NCI-H2196 treated with DMSO at 0.1 percent for 48 hours (cell line): Measurements from ENCODE around the gene ANKHD1.
A peak's percentile ranks its signal among the peaks of the same experiment; 100 is the strongest.

Source experiments
- DNase-seq: peaks from one replicate; lab custom pipeline; 2025; ENCODE audit not compliant: unreplicated experiment; lab: John Stamatoyannopoulos, UW

ANKHD1 gene, protein sequence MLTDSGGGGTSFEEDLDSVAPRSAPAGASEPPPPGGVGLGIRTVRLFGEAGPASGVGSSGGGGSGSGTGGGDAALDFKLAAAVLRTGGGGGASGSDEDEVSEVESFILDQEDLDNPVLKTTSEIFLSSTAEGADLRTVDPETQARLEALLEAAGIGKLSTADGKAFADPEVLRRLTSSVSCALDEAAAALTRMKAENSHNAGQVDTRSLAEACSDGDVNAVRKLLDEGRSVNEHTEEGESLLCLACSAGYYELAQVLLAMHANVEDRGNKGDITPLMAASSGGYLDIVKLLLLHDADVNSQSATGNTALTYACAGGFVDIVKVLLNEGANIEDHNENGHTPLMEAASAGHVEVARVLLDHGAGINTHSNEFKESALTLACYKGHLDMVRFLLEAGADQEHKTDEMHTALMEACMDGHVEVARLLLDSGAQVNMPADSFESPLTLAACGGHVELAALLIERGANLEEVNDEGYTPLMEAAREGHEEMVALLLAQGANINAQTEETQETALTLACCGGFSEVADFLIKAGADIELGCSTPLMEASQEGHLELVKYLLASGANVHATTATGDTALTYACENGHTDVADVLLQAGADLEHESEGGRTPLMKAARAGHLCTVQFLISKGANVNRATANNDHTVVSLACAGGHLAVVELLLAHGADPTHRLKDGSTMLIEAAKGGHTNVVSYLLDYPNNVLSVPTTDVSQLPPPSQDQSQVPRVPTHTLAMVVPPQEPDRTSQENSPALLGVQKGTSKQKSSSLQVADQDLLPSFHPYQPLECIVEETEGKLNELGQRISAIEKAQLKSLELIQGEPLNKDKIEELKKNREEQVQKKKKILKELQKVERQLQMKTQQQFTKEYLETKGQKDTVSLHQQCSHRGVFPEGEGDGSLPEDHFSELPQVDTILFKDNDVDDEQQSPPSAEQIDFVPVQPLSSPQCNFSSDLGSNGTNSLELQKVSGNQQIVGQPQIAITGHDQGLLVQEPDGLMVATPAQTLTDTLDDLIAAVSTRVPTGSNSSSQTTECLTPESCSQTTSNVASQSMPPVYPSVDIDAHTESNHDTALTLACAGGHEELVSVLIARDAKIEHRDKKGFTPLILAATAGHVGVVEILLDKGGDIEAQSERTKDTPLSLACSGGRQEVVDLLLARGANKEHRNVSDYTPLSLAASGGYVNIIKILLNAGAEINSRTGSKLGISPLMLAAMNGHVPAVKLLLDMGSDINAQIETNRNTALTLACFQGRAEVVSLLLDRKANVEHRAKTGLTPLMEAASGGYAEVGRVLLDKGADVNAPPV (N-terminal part only)

DNA sequence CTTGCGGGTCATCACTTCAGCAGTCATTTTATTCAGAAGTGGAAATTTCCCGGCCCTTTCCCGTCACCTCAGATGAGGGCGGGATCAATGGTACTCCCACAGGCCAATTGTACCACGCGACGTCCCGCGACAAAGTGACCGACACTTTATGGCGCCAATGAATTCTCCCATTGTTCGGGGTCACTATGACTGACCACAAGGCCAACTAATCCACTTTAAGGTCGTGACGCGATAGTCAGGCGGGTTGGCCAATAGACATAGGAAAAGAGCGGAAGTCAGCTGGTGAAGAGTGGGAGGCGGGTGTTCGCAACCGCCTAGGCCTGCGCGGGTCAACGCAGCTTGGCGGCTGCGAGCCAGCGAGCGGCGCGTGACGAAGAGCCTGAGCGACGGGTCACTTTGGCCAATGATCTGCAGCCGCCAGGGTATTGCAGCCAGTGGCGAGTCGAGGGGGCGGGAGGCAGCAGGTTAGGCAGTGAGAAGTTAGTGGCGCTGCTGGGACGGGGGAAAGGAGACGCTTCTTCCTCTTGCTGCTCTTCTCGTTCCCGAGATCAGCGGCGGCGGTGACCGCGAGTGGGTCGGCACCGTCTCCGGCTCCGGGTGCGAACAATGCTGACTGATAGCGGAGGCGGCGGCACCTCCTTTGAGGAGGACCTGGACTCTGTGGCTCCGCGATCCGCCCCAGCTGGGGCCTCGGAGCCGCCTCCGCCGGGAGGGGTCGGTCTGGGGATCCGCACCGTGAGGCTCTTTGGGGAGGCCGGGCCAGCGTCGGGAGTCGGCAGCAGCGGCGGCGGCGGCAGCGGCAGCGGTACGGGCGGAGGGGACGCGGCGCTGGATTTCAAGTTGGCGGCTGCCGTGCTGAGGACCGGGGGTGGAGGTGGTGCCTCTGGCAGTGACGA lies at the start of gene ANKHD1:
ANKHD1 (plus strand) TSS at position 472 of the 896 bp plus-strand sequence; CDS start at position 607, 135 bp downstream.
- peak; percentile 99 for DNase-seq

- no peak for DNase-seq
These were observed 46.1 kb upstream of the ANKHD1 start for GRCh38 chr5:140355546-140355945.

GRCh38 chr5:140356853-140357725 lies 44.5 kb upstream of the ANKHD1 start:
- no peak for DNase-seq

DNA sequence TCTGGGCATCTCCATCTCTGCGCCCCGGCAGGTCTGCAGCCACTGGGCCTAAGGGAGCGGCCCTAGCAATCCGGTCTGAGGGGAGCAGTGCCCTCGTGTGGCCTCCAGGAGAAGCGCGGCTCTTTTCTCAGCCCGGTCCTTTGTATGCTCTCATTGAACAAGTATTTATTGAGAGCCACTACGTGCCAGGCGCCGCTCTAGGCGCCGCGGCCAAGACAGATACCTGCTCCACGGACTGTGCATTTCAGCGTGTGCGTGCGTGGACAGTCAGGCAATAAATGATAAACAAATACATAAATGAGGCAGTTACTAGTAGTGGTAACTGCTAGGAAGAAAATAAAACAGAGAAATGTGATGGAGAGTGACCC lies 43.9 kb upstream of the ANKHD1 start:
- peak; percentile 79 for DNase-seq

DNA sequence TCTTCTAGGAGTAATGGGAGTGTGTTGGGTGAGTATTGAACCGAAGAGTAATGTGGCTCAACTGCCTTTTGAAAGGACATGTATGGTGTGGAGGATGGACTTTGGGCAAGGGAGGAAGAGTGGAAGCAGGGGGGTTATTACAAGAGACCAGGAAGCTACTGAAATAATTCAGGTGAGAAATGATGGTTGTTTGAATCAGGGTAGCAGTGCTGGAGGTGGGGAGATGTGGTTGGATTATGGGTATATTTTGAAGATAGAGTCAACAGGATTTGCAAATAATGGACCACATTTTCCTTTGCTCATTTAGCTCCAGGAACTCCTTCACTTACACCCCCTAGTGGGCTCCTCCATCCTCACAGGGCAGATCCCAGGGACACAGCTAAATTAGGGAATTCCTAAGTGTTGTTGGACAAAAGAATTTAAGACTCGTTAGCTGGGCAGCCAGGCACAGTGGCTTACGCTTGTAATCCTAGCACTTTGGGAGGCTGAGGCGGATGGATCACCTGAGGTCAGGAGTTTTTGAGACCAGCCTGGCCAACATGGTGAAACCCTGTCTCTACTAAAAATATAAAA lies 42.8 kb upstream of the ANKHD1 start:
- no peak for DNase-seq

- no peak for DNase-seq
These were observed 41.5 kb upstream of the ANKHD1 start, which contains the start of gene SLC4A9 for GRCh38 chr5:140360101-140360500. TSS of gene SLC4A9 (plus strand) at chr5:140360194. CDS start at chr5:140360237, 43 bp downstream.

- no peak for DNase-seq
These were observed 40.8 kb upstream of the ANKHD1 start for GRCh38 chr5:140360681-140361479.

DNA sequence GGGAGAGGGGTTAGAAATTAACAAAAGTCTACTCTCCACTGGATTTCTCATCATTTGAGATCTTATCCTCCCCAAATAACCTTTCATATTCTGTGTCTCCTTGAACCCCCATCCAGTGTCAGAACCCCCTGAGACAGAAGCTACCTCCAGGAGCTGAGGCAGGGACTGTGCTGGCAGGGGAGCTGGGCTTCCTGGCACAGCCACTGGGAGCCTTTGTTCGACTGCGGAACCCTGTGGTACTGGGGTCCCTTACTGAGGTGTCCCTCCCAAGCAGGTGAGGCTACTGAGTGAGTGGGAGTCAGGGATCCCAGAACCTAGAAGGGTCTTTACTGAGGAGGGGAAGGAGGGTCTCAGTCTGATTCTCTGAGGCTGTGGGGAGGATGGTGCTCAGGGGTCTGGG lies 39.7 kb upstream of the ANKHD1 start:
- DNase-seq = no peak

GRCh38 chr5:140362311-140362710 lies 39.3 kb upstream of the ANKHD1 start:
- no peak for DNase-seq

DNA sequence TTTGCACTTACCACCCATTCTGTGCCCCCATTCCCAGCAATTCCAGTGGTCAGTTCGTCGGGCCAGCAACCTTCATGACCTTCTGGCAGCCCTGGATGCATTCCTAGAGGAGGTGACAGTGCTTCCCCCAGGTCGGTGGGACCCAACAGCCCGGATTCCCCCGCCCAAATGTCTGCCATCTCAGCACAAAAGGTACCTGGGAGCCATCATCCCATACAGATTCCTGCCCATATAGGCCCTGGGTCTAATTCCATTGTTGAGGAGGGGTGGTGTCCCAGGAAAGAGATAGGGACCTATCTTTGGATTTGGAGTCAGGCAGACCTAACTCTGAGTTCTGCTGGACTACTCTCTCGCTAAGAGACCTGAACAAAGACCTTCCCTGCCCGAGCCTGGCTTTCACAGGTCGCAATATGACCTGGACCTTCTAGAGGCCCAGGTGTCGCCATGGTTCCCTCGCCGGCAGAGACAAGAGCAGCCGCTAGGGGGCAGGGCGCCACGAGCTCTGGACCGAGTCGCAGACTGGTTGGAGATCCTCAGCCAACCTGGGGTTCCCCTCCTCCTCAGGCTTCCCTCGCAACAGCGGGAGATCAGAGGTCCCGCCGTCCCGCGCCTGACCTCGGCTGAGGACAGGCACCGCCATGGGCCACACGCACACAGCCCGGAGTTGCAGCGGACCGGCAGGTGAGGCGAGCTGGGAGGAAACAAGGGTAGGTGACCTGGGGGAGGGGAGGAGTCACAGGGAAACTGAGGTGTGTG lies 38.6 kb upstream of the ANKHD1 start:
- peak; percentile 68 for DNase-seq

GRCh38 chr5:140363631-140364471 lies 37.8 kb upstream of the ANKHD1 start:
- no peak for DNase-seq

DNA sequence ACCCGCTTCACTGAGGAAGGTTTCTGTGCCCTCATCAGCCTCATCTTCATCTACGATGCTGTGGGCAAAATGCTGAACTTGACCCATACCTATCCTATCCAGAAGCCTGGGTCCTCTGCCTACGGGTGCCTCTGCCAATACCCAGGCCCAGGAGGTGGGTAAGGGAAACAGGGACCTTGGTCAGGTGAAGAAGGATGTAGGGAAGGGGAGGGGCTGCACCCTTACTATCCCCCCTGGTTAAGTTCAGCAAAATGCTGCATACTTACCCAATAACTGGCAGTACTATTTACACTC lies 37.2 kb upstream of the ANKHD1 start:
- no peak for DNase-seq

- no peak for DNase-seq
These were observed 36.4 kb upstream of the ANKHD1 start for GRCh38 chr5:140365282-140365681.

DNA sequence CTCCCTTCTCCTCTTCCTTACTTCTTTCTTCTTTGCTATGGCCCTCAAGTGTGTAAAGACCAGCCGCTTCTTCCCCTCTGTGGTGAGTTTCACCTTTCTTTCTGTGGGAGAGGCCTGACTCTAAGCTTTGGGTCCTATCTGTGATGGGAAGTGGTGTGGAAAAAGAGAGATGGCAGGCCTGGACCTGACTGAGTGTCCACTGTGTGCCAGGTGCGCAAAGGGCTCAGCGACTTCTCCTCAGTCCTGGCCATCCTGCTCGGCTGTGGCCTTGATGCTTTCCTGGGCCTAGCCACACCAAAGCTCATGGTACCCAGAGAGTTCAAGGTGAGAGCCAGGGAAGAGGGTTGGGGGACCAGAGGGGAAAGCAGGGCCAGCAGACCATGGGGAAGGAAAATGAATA lies 35.7 kb upstream of the ANKHD1 start:
- no peak for DNase-seq

GRCh38 chr5:140366589-140367255 lies 34.9 kb upstream of the ANKHD1 start:
- no peak for DNase-seq
